GM10248 (cell line): Measurements from ENCODE around the gene ECI2.

Source experiments
- CTCF ChIA-PET: fragments of 300-600 bp; sonication (Branson Sonifier 250); formaldehyde crosslinking; extraction: SDS; loops from one replicate; lab custom pipeline; 2021; ENCODE audit warnings: antibody characterized with exemption; lab: Yijun Ruan, JAX
- POLR2A ChIA-PET: fragments of 350-650 bp; sonication (Branson Sonifier 250); formaldehyde crosslinking; extraction: SDS; loops from one replicate; lab custom pipeline; 2020; ENCODE audit warnings: antibody characterized with exemption; lab: Yijun Ruan, JAX
- DNase-seq: peaks from one replicate; pipeline ENCODE4 v3.0.0; 2012; ENCODE audit errors: extremely low spot score
- TF ChIP-seq, protein P1 (sequence below): IDR thresholded peaks from 2 replicates; pipeline ENCODE4 v1.5.1; 2012; ENCODE audit warnings: mild to moderate bottlenecking, low read depth; ENCODE audit errors: extremely low read depth, missing control alignments, control extremely low read depth

Gene ECI2

DNA sequence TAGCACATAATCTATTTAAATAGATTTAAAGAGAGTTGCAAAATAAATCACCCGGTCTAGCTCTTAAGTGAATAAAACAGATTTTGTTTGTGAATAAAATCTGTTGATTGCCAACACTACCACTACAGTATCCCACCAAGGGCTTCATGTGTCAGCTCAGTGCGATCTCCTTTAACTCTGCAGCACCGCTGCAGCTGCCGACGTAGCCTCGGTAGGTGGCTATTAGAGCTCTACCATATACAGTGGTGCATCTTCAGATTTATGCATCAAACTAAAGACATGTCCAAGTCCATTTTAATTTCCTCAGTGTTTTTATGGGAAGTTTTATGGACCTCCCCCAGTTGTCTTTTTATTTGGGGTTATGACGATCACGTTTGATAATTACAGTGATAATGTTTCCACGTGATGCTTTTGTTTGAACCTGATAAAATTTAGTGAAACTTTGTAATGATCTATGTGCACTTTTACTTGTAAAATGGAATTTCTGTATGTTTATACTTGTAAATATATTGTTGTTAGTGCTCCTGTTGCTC lies 26.7 kb downstream of the ECI2 start:
- TF ChIP-seq, protein P1, sequence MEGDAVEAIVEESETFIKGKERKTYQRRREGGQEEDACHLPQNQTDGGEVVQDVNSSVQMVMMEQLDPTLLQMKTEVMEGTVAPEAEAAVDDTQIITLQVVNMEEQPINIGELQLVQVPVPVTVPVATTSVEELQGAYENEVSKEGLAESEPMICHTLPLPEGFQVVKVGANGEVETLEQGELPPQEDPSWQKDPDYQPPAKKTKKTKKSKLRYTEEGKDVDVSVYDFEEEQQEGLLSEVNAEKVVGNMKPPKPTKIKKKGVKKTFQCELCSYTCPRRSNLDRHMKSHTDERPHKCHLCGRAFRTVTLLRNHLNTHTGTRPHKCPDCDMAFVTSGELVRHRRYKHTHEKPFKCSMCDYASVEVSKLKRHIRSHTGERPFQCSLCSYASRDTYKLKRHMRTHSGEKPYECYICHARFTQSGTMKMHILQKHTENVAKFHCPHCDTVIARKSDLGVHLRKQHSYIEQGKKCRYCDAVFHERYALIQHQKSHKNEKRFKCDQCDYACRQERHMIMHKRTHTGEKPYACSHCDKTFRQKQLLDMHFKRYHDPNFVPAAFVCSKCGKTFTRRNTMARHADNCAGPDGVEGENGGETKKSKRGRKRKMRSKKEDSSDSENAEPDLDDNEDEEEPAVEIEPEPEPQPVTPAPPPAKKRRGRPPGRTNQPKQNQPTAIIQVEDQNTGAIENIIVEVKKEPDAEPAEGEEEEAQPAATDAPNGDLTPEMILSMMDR, result no peak
- ChIA-PET POLR2A (no interaction called here), CTCF (interaction anchor here (1.1 kb wide), 1 partner anchor 10 kb away, joined by 3 read pairs; no protein-coding TSS in a partner anchor)
- DNase-seq, result no peak

DNA sequence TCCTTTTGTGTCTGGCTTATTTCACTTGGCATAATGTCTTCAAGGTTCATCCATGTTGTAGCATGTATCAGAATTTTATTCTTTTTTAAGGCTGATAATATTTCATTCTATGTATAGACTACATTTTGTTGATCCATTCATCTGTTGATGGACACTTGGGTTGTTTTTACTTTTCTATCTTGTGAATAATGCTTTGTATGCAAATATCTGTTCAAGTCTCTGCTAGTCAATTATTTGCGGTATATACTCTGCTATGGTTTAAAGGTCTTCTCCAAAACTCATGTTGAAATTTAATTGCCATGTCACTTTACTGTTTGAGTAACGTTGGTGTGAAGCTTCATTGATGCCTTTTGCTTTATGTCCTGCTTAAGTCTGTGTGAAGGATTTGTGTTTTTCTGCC lies 27.5 kb downstream of the ECI2 start:
- DNase-seq, result no peak
- TF ChIP-seq, protein P1, result no peak
- POLR2A ChIA-PET, result no interaction called here
- CTCF ChIA-PET, result interaction anchor here (1.1 kb wide), 1 partner anchor 10 kb away, joined by 3 read pairs; no protein-coding TSS in a partner anchor

DNA sequence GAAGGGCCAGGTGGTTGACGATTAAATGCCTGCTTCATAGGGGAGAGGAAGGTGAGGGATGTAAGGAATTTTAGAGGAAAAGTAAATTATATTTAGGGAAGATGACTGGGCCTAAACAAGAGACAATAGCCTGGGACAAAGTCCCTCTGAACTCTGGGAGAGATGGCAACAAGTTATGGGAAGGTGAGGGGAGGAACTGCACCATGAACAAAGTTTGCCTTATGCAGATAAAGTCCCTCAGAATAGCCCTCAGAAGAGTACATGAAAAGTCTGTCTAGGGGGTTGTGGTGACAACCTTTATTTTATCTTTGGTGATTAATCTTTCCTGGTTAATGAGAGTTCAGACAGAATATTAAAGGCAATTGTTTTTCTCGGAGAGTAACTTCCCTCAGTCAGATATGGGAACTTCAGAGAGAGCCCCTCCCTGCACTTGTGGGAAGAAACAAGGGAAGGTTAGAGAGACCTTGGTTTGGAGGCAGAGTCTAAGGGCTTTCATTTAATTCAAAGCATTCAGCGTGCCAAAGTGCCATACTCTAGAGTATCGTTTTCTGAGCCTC lies 29.3 kb downstream of the ECI2 start:
- no peak for DNase-seq
- ChIA-PET POLR2A (no interaction called here), CTCF (interaction anchor here (0.7 kb wide), 1 partner anchor 12 kb away, joined by 3 read pairs; no protein-coding TSS in a partner anchor)
- TF ChIP-seq, protein P1, result no peak

DNA sequence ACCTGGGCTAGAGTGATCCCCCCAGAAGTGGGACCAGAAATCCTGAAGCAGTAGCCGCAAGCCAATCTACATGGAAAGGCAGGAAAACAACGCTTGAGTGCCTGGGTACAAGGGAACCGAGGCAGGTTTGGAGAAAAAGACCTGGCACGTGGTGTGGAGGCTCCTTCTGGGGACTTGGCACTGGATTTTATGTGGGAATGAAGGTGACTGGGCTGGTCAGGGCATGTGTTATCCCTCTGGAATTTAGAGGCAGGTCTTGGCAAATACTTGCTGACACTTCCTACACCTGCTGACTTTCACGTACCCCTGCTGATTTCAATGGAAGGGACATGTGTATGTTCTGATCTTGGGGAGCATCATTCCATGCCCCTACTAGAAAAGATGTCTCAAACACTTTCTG lies 31.4 kb downstream of the ECI2 start:
- CTCF ChIA-PET, result no interaction called here
- POLR2A ChIA-PET, result no interaction called here
- DNase-seq, result no peak
- TF ChIP-seq, protein P1, result no peak

DNA sequence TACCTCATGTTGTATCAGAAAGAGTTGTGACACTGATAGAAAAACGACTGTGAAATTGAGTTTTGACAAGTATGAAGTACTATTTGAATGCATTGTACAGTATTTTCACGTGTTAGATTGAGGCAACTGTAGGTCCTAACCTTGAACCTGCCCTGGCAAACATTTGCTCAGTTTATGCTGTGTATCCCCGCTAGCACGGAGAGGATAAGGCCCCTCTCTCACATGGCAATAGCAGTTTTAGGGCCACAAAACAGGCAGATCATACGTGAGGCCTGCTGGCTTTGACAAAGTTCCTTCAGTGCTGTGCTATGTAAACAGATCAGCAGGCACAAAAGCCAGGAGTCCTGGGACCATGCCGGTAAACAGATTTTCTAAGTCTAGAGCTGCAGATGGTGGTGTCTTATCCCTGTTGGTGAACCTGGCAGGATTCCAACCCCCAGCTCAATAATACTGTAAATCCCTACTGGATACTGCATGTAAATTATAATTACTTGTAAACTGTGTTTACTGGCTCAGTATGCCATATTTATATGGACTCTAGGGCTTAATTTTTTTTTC lies 32.6 kb downstream of the ECI2 start:
- ChIA-PET POLR2A (no interaction called here), CTCF (interaction anchor here (1.2 to 1.6 kb wide), 2 partner anchors 15 to 18 kb away, joined by 3 to 4 read pairs; no protein-coding TSS in a partner anchor)
- no peak for DNase-seq
- TF ChIP-seq, protein P1, result no peak

- ChIA-PET CTCF (interaction anchor here (1.2 to 1.6 kb wide), 2 partner anchors 16 to 17 kb away, joined by 3 to 4 read pairs; no protein-coding TSS in a partner anchor), POLR2A (no interaction called here)
- TF ChIP-seq, protein P1, result no peak
- DNase-seq, result no peak
Observed at GRCh38 chr6:4101298-4101697, 34.1 kb downstream of the ECI2 start.
